ENCODE data around the gene IKBIP. TPM values are rescaled to one million over a fixed set of nuclear protein-coding genes. Genes with fewer than 3 reads are reported as not detected.
"Not testable (repeated sequence)": the region's sequence is repeated elsewhere in the genome, so short reads cannot be mapped to it uniquely, and the experiment has no call there.

The IKBIP gene
- total RNA-seq, 1 experiment from 2014 or later = 69.0 TPM

DNA sequence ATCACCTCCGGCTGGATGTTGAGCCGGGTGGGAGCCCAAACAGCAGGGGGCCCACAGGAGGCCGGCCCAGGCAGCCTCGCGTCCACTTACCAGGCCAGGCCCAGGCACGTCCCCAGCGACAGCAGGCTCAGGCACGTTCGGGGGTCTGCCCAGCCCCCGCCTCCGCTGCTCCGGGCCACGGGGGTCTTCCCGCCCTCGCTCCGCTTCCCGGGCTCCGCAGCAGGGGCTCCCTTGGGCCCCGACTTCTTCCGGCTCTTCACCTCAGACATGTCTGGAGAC is 216 bp downstream of the IKBIP start:
- DNase-seq (ENCODE audit: low read depth, low spot score) = peak; percentile 61
- in situ Hi-C loops (cut with HindIII; ENCODE audit: low pct_unique_long_range_greater_than_20kb, low sequenced_read_pairs) = no loop called here

DNA sequence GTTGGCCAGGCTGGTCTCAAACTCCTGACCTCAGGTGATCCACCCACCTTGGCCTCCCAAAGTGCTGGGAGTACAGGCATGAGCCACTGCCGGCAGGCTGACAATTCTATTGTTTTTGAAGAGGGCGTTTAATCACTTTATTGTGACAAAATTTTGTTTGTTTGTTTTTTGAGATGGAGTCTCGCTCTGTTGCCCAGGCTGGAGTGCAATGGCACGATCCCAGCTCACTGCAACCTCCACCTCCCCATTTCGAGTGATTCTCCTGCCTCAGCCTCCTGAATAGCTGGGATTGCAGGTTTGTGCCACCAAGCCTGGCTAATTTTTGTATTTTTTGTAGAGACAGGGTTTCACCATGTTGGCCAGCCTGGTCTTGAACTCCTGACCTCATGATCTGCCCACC is 1.8 kb downstream of the IKBIP start:
- DNase-seq (ENCODE audit: low read depth, low spot score); in situ Hi-C loops (cut with HindIII; ENCODE audit: low pct_unique_long_range_greater_than_20kb, low sequenced_read_pairs): not testable (repeated sequence)

DNA sequence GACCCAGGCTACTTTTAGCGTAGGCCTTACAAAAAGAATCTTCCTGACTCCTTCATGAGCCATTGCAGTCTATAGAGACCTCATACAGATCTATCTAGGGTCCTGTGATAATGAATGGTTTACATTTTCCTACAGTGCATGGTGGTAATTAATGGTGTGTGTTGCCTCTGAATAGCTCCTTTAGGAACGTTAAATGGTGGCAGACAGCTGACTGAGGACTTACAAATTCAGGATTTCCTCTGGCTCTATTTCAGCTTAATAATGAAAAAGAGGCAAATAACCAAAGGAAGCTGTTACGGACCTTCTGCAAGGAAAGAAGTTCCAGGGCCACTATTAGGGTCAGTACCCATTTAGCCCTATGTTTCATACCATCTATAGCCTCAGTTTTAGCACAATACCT is 5.1 kb downstream of the IKBIP start:
- in situ Hi-C loops (cut with HindIII; ENCODE audit: low pct_unique_long_range_greater_than_20kb, low sequenced_read_pairs) = no loop called here
- DNase-seq (ENCODE audit: low read depth, low spot score) = no peak

DNA sequence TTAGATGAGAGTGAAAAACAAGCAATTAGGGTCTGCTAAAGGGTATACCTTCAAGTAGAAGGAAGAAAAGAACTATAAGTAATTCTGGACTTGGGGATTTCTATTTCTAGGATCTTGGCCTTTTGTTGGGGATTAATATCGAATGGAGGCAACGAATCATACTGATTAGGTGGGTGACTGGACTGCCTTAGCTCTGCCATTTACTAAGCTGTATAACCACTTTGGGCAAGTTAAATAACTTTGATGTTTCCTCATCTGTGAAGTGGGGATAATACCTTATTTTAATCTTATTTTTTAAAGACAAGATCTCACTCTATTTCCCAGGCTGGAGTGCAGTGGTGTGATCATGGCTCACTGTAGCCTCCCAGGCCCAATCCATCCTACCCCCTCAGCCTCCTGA is 6.6 kb downstream of the IKBIP start:
- DNase-seq (ENCODE audit: low read depth, low spot score) = no peak
- in situ Hi-C loops (cut with HindIII; ENCODE audit: low pct_unique_long_range_greater_than_20kb, low sequenced_read_pairs) = no loop called here

DNA sequence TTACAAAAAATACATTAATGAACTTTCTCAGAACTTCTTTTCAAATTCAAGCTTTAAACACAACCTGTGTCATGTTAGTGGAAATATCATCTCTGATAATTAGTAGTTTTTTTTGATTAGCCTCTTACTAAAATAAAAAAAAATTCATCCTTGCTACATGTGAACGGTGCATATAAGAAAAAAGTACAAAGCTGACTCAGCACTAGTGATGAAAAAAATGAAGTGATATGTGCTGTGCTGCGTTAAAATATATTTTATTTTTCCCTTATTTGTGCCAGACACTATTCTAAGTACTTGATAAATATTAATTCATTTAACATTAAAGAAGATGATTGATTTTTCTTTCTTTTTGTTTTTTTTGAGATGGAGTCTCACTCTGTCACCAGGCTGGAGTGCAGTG is 7.5 kb downstream of the IKBIP start:
- DNase-seq (ENCODE audit: low read depth, low spot score) = no peak
- in situ Hi-C loops (cut with HindIII; ENCODE audit: low pct_unique_long_range_greater_than_20kb, low sequenced_read_pairs) = no loop called here

DNA sequence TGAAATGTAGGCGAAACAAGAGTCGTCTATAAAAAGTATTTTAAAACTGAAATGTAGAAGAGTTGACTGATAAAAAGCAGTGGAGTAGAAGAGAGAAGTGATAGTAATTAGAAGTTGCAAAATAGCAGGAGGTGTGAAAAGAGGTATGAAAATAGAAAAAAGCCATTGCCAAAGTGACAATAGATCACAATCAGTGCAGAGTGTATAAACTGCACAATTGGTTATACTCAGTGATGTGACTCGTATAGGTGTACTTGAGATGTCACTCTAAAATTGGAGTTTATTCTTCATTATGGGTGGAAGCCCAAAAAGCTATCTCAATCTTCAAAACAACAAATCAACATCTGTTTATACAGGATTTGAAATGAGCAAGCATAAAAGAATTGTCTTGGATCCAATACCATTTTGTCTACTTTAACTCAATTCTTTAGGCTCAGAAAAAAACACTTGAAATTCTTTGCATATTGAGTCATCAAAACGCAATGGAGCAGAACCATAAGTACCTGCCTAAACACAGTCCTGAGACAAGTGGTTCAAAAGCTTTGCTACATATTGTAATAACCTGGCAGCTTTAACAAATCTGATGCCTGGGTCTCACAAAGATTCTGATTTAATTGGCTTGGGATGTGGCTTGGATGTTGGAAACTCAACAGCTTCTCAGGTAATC is 8.8 kb downstream of the IKBIP start:
- DNase-seq (ENCODE audit: low read depth, low spot score) = no peak
- in situ Hi-C loops (cut with HindIII; ENCODE audit: low pct_unique_long_range_greater_than_20kb, low sequenced_read_pairs) = no loop called here

DNA sequence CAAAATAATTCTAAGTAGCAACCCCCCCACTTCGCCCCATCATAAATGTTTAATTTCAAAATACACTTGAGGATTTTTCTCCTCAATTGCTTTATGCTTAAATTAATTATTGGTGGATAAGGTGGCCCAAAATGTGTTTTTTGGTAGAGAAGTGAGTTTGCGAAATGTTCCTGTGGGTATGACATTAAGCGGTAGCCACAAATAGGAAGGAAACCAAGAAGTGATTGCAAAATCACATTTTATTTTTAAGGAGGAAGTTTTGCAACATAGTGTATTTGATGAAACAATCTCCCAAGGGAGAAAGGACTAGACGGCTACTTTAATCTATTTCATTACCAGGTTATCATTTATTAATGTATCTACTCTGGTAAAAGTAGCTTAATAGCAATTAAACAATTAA is 25.6 kb downstream of the IKBIP start:
- in situ Hi-C loops (cut with HindIII; ENCODE audit: low pct_unique_long_range_greater_than_20kb, low sequenced_read_pairs) = no loop called here

DNA sequence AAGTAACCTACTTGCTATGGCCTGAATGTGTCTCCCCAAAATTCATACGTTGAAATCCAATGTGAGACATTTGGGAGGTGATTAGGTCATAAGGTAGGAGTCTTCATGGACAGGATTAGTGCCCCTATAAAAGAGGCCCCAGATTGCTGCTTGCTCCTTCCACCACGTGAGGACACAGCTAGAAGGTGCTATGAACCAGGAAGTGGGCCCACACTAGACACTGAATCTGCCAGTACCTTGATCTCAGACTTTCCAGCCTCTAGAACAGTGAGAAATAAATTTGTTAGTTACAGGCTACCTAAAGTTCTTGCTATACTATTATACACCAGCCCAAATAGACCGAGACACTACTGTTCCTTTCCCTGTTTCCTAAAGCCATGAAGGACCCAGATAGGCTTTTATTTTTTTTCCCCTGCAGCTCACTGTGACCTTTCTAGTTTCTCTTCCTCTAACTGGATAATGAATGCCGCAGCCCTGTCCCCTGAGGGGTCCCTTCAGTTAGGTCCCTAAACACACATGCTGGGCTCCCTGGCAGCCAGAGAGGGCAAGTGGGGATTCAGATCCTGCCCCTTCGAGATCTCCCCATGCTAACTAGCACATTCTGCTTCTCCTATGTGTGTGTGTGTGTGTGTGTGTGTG is 31.8 kb downstream of the IKBIP start:
- in situ Hi-C loops (cut with HindIII; ENCODE audit: low pct_unique_long_range_greater_than_20kb, low sequenced_read_pairs) = no loop called here
- DNase-seq (ENCODE audit: low read depth, low spot score) = no peak

More for the DNA sequence above, 25.6 kb downstream of the IKBIP start:
- DNase-seq (ENCODE audit: low read depth, low spot score) = no peak

DNA sequence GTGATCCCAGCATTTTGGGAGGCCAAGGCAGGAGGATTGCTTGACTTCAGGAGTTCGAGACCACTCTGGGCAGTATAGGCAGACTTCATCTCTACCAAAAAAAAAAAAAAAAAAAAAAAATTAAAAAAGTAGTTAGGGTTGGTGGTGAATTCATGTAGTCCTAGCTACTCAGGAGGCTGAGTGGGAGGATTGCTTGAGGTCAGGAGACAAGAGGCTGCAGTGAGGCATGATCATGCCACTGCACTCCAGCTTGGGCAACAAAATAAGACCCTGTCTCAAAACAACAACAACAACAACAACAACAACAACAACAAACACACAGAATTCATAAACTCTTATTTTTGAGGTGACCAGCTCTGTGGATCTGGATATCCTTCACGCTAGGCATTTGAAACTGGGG is 34.0 kb downstream of the IKBIP start:
- in situ Hi-C loops (cut with HindIII; ENCODE audit: low pct_unique_long_range_greater_than_20kb, low sequenced_read_pairs) = no loop called here
- DNase-seq (ENCODE audit: low read depth, low spot score) = no peak

DNA sequence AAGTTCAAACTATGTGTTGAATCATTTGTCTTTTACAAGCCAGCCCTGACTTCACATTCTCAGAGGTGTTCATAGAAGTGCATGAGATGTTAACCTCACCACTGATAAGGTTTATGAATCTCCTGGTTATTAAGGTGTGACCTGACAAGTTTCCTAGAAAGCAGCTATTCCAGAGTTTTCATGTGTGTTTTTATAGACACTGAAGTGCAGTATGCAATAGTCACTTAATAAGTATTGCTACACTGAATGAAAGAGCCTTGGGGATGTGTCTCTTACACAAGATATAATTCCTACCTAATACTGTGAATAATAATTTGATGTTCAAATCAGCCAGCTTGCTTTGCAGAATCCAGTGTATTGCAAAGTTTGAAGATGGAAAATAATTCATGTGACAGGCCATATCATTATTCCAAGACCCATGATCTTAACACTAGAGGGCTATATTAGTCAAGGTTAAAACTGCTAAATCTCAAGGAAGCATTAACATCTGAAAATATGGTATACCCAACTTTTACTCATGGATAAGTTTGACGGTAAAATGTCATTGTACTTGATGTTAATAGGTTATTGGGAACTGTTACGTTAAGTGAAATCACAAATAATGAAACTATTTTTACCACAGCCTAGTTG is 38.1 kb downstream of the IKBIP start:
- in situ Hi-C loops (cut with HindIII; ENCODE audit: low pct_unique_long_range_greater_than_20kb, low sequenced_read_pairs) = no loop called here
- peak; percentile 29 for DNase-seq (ENCODE audit: low read depth, low spot score)

DNA sequence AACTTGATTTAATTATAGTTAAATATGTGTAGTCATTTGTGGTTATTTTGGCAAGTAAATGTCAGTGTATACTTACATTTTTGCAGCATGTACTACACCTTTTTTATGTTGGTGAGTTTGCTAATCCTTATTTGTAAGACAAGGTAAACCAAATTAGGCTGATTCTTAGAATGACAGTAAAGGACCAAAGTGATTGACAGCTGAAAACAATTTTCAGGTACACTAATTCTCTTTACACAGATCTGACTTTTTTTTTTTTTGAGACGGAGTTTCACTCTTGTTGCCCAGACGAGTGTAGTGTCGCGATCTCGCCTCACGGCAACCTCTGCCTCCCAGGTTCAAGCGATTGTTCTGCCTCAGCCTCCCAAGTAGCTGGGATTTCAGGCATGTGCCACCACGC is 42.7 kb downstream of the IKBIP start:
- in situ Hi-C loops (cut with HindIII; ENCODE audit: low pct_unique_long_range_greater_than_20kb, low sequenced_read_pairs) = no loop called here
- no peak for DNase-seq (ENCODE audit: low read depth, low spot score)

DNA sequence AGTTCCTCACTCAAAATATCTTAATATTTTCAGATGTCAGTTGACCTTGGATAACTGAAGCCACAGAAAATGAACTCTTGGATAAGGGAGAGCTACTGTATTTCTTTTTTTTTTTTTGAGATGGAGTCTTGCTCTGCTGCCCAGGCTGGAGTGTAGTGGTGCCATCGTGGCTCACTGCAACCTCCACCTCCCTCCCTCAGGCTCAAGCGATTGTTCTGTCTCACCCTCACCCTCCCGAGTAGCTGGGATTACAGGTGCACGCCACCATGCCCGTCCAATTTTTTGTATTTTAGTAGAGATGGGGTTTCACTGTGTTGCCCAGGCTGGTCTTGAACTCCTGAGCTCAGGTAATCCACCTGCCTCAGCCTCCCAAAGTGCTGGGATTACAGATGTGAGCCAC is 47.3 kb downstream of the IKBIP start:
- in situ Hi-C loops (cut with HindIII; ENCODE audit: low pct_unique_long_range_greater_than_20kb, low sequenced_read_pairs); DNase-seq (ENCODE audit: low read depth, low spot score): not testable (repeated sequence)

DNA sequence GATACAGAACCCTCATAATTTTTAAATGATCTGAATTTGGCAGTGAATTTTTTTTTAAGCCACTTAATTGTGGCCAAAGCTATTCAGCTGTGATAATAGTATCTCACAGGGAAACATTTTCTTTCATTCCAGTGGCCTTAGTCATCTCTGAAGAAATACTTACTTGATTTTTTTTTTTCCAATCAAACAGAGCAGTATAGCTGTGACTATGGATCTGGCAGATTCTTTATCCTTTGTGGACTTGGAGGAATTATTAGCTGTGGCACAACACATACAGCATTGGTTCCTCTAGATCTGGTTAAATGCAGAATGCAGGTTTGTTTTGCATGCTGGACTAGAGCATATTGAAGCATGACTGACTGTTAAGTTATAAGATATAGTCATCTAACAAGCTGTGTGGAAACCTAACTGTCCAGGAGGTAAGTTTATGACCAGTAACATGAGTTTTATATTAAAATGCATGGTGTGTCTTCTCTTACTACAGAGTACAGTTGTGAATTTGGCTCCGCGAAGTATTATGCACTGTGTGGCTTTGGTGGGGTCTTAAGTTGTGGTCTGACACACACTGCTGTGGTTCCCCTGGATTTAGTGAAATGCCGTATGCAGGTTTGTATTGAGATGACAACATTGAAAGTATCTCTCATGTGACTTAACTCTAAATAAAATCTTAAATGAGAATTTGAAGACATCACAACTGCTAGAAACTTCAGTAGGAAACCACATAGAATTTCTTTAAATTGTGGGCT is 49.2 kb downstream of the IKBIP start:
- DNase-seq (ENCODE audit: low read depth, low spot score) = no peak
- in situ Hi-C loops (cut with HindIII; ENCODE audit: low pct_unique_long_range_greater_than_20kb, low sequenced_read_pairs) = no loop called here

DNA sequence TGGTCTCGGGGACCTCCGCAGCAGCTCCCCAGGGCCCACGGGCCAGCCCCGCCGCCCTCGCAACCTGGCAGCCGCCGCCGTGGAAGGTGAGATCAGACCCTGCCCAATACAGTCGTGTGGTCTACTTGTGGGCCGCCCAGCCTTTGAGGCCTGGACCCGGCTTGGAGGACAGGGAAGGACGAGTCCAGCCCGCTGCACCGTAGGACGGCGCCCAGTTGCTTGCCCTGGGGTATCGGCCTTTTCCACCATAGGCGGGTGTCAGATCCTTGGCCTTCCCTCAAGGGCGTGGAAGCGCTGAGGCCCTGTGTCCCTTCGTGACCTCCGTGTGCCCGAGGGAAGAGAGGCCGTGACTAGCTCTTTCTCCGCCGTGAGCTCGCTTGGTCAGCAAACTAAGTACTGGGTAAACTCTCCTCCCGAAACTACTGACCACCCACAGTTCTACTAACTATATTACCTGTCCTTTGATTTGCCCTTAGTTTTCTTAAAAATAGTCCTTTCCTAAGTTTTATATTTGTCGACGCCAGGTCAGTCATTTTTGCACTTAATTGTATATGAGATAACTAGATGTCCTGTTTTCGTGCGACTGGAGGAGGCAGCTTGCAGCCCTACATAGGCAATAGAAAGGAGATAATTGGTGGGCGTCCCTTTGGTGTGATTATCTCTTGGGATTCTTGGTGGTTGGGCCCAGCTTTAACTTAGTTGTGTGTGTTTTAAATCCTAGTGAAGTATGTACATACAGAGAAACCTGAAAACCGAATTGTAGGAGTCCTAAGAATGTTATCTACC is 50.3 kb downstream of the IKBIP start:
- DNase-seq (ENCODE audit: low read depth, low spot score) = peak; percentile 36
- in situ Hi-C loops (cut with HindIII; ENCODE audit: low pct_unique_long_range_greater_than_20kb, low sequenced_read_pairs) = no loop called here

DNA sequence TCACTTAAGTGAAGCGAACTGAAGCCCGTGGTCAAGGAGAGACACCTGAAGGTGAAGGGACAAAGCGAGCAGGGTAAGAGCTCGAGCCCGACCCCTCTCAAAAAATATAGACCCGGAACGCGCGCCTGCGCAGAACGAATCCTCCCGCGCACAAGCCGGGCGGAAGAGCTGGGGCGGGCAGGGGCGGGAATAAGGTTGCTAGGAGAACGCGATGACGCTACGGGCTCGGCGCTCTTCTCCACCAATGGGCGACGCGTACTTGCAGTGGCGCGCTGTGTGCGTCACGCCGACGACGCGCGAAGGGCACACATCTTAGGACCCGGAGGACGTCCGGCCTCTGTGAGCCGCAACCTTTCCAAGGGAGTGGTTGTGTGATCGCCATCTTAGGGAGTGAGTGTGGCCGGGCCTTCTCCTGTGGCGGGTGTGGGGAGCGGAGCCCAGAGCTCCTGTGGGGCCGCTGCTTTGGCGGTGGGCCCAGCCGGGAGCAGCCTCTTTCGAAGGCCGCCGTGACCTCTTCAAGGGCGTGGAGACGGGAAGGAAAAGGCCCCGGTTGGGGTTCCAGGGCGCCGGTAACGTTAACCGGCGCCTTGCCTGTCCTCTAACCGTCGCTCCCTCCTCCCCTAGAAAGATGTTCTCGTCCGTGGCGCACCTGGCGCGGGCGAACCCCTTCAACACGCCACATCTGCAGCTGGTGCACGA is 51.1 kb downstream of the IKBIP start, which contains the start of gene SLC25A3:
SLC25A3 (plus strand) TSS at position 336 of the 699 bp plus-strand sequence; CDS start at position 629, 293 bp downstream.
- in situ Hi-C loops (cut with HindIII; ENCODE audit: low pct_unique_long_range_greater_than_20kb, low sequenced_read_pairs) = no loop called here

DNA sequence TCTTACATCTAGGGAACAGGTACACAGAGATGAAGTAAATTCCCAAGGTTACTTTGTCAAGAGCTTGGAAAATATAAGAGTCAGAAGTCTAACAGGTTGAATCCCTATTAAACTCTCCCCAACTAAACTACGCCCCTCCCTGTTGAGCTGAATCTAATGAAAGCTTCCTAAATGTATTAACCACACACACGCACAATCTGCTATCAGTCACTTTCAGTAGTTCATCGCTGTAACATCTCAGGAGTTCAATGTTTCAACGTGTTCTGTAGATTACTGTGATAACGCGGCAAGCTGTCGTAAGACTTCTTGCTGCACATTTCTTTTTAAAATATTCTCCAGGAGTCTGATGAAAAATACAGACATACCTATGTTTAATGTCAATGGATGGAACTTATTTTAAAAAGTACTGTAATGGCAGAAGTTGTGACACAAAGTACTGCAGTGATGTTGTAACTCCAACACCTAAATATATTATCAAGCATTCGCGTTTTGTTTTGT is 51.7 kb downstream of the IKBIP start:
- in situ Hi-C loops (cut with HindIII; ENCODE audit: low pct_unique_long_range_greater_than_20kb, low sequenced_read_pairs) = no loop called here
- no peak for DNase-seq (ENCODE audit: low read depth, low spot score)

More for the DNA sequence above, 51.1 kb downstream of the IKBIP start, which contains the start of gene SLC25A3:
- peak; percentile 99 for DNase-seq (ENCODE audit: low read depth, low spot score)

DNA sequence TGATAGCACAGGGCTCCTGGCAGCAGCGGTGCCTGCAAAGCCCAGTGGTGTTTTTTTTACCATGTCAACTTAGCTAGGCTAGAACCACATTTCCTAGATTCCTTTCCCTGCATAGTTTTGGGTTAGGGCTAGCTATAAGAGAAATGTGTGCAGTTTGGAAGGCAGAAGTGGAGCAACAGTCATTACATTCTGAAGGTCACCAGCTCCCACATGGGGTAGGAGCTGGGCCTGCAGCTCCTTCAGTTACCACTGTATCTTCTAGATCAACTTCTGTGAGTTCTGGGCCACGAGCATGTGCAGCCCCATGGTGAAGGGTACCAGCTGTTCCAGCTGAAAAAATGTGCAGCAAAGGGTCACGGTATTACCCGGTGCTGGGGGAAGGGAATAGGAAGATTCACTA is 53.4 kb downstream of the IKBIP start:
- no peak for DNase-seq (ENCODE audit: low read depth, low spot score)
- in situ Hi-C loops (cut with HindIII; ENCODE audit: low pct_unique_long_range_greater_than_20kb, low sequenced_read_pairs) = no loop called here
